Activated T-cell treated with anti-CD3 and anti-CD28 coated beads, Interleukin-2, amount 50 U/mL, for 48 hours (primary cell): ENCODE data around the gene TNK2.
A peak's percentile ranks its signal among the peaks of the same experiment; 100 is the strongest.
"Not testable (repeated sequence)": the region's sequence is repeated elsewhere in the genome, so short reads cannot be mapped to it uniquely, and the experiment has no call there.

Source experiments
- DNase-seq, 2 experiments: peaks; one replicate each; pipeline ENCODE4 v3.0.0-alpha.2; 2020

The TNK2 gene

GRCh38 chr3:195883160-195883559 lies 25.2 kb downstream of the TNK2 start:
- no peak for DNase-seq

- DNase-seq, result no peak
Measured at GRCh38 chr3:195882002-195882441, 26.3 kb downstream of the TNK2 start.

- no peak for DNase-seq
Measured at GRCh38 chr3:195881276-195881988, 26.9 kb downstream of the TNK2 start.

GRCh38 chr3:195880037-195880431 lies 28.3 kb downstream of the TNK2 start:
- no peak for DNase-seq

GRCh38 chr3:195879416-195880036 lies 28.8 kb downstream of the TNK2 start:
- DNase-seq, result no peak

GRCh38 chr3:195878424-195879274 lies 29.7 kb downstream of the TNK2 start:
- no peak for DNase-seq

GRCh38 chr3:195877767-195878423 lies 30.5 kb downstream of the TNK2 start:
- no peak for DNase-seq

- DNase-seq, result no peak
Measured at GRCh38 chr3:195877136-195877715, 31.1 kb downstream of the TNK2 start.

- DNase-seq, result peak in 1 of 2 experiments; percentile 44
Measured at GRCh38 chr3:195876297-195877064, 31.9 kb downstream of the TNK2 start.

- DNase-seq, result no peak
Measured at GRCh38 chr3:195875482-195876236, 32.7 kb downstream of the TNK2 start.

GRCh38 chr3:195873971-195874370 lies 34.4 kb downstream of the TNK2 start:
- DNase-seq, result no peak

- DNase-seq, result no peak
Measured at GRCh38 chr3:195873281-195873887, 35.0 kb downstream of the TNK2 start.

GRCh38 chr3:195872800-195873199 lies 35.6 kb downstream of the TNK2 start:
- no peak for DNase-seq

GRCh38 chr3:195872097-195872496 lies 36.3 kb downstream of the TNK2 start:
- no peak for DNase-seq

GRCh38 chr3:195871686-195872085 lies 36.7 kb downstream of the TNK2 start:
- DNase-seq, result not testable (repeated sequence)

GRCh38 chr3:195870937-195871336 lies 37.4 kb downstream of the TNK2 start:
- DNase-seq, result no peak

- no peak for DNase-seq
Measured at GRCh38 chr3:195870442-195870841, 37.9 kb downstream of the TNK2 start.

GRCh38 chr3:195869413-195870001 lies 38.8 kb downstream of the TNK2 start:
- DNase-seq, result no peak

- DNase-seq, result no peak
Measured at GRCh38 chr3:195868866-195869412, 39.4 kb downstream of the TNK2 start.

- no peak for DNase-seq
Measured at GRCh38 chr3:195868336-195868865, 40.0 kb downstream of the TNK2 start.
